ENCODE data around the gene CAPN14. TPM values are rescaled to one million over a fixed set of nuclear protein-coding genes. Genes with fewer than 3 reads are reported as not detected.

Gene CAPN14
- total RNA-seq, 1 experiment from 2014 or later: 0.13 TPM

DNA sequence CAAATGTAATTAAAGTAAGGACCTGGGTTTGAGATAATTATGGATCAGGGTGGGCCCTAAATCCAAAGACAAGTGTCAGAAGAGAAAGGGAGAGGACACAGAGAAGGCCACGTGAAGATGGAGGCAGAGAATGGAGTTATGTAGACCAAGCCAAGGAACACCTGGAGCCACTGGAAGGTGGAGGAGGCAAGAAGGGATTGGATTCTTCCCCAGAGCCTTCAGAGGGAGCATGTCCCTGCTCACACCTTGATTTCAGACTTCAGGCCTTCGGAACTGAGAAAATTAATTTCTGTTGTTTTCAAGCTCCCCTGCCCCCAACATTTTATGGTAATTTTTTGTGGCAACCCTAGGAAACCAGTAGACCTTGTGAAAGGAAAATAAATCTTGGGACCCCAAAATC lies 19.6 kb downstream of the CAPN14 start:
- POLR2A ChIA-PET (ENCODE audit: low non-redundant PET): no interaction called here
- CTCF ChIA-PET: no interaction called here
- Histone ChIP-seq H3K36me3 (ENCODE audit: insufficient read depth, low read length, poor library complexity, severe bottlenecking) (no peaks in the 10 kb centered on the region), H3K27me3 (replicated peaks; ENCODE audit: insufficient read depth, low read depth, low read length, poor library complexity) (no peaks in the 10 kb centered on the region), H3K4me1 (ENCODE audit: insufficient read depth, low read length, poor library complexity, severe bottlenecking) (no peaks in the 10 kb centered on the region), H3K4me3 (ENCODE audit: low read depth, low read length, poor library complexity, severe bottlenecking) (no peak overlapping the region), H3K9me3 (ENCODE audit: low read depth, low read length, poor library complexity, severe bottlenecking) (no peaks in the 10 kb centered on the region), H3K27ac (ENCODE audit: low read depth, low read length, poor library complexity, severe bottlenecking) (no peak overlapping the region)
- intact Hi-C loops (cut with micrococcal nuclease; ENCODE audit: unreplicated experiment): no loop called here
- DNase-seq (ENCODE audit: low spot score): no peak
- BruUV-seq (replicated peaks): no TSS peak
- TF ChIP-seq, protein P1, sequence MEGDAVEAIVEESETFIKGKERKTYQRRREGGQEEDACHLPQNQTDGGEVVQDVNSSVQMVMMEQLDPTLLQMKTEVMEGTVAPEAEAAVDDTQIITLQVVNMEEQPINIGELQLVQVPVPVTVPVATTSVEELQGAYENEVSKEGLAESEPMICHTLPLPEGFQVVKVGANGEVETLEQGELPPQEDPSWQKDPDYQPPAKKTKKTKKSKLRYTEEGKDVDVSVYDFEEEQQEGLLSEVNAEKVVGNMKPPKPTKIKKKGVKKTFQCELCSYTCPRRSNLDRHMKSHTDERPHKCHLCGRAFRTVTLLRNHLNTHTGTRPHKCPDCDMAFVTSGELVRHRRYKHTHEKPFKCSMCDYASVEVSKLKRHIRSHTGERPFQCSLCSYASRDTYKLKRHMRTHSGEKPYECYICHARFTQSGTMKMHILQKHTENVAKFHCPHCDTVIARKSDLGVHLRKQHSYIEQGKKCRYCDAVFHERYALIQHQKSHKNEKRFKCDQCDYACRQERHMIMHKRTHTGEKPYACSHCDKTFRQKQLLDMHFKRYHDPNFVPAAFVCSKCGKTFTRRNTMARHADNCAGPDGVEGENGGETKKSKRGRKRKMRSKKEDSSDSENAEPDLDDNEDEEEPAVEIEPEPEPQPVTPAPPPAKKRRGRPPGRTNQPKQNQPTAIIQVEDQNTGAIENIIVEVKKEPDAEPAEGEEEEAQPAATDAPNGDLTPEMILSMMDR (conservative IDR thresholded peaks at IDR 0.05; ENCODE audit: low read depth, low read length): no peak
- TF ChIP-seq EZH2 (IDR thresholded peaks at IDR 0.05; ENCODE audit: borderline replicate concordance, low read depth, low read length, poor library complexity, severe bottlenecking): no peak

DNA sequence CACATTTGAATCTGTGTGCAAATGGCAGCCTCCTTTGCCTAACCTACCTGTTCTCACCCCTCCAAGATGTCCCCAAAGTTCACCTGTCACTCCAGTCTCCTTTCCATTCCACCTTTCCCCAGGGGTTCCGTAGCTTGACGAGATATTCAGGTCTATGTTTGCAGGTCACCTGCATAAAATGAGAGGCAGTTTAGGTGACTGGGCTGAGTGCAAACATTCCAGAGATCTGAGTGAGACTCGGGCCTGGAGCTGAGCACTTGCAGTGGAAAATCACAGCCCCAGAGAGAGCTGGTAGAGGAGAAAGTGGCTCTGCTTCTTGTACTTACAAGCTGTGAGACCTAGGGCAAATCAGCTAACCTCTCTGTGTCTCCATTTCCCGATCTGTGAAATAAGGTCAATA lies 20.1 kb downstream of the CAPN14 start:
- POLR2A ChIA-PET (ENCODE audit: low non-redundant PET): no interaction called here

DNA sequence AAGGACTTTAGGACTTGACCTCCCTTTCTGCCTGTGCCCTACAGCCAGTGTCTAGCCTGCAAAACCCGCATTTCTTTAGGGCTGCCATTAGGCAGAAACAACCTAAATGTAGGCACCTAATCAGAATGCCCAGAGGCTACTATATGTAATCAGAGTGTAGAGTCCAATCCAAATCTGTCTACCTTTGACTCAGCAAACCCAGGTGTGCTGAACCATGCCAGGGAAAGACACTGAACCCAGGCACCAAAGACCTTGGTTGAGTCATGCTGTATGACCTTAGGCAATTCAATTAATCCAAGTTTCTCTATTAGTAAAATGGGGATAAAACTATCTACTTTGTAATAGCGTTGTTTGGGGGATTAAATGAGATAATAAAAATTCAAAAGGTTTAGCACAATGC lies 20.7 kb downstream of the CAPN14 start:
- no peaks in the 10 kb centered on the region for H3K4me1 ChIP-seq (ENCODE audit: insufficient read depth, low read length, poor library complexity, severe bottlenecking)
- no peak for DNase-seq (ENCODE audit: low spot score)
- ChIA-PET POLR2A (ENCODE audit: low non-redundant PET) (no interaction called here), CTCF (no interaction called here)
- no peaks in the 10 kb centered on the region for H3K9me3 ChIP-seq (ENCODE audit: low read depth, low read length, poor library complexity, severe bottlenecking)
- no peaks in the 10 kb centered on the region for H3K36me3 ChIP-seq (ENCODE audit: insufficient read depth, low read length, poor library complexity, severe bottlenecking)
- BruUV-seq (replicated peaks): no TSS peak
- intact Hi-C loops (cut with micrococcal nuclease; ENCODE audit: unreplicated experiment): no loop called here
- H3K27me3 ChIP-seq (replicated peaks; ENCODE audit: insufficient read depth, low read depth, low read length, poor library complexity): no peaks in the 10 kb centered on the region
- TF ChIP-seq, protein P1 (conservative IDR thresholded peaks at IDR 0.05; ENCODE audit: low read depth, low read length): no peak
- TF ChIP-seq EZH2 (IDR thresholded peaks at IDR 0.05; ENCODE audit: borderline replicate concordance, low read depth, low read length, poor library complexity, severe bottlenecking): no peak
- no peak overlapping the region for H3K27ac ChIP-seq (ENCODE audit: low read depth, low read length, poor library complexity, severe bottlenecking)
- H3K4me3 ChIP-seq (ENCODE audit: low read depth, low read length, poor library complexity, severe bottlenecking): no peak overlapping the region

More for the DNA sequence above, 20.1 kb downstream of the CAPN14 start:
- H3K27me3 ChIP-seq (replicated peaks; ENCODE audit: insufficient read depth, low read depth, low read length, poor library complexity): no peaks in the 10 kb centered on the region
- no peak for TF ChIP-seq EZH2 (IDR thresholded peaks at IDR 0.05; ENCODE audit: borderline replicate concordance, low read depth, low read length, poor library complexity, severe bottlenecking)
- TF ChIP-seq, protein P1 (conservative IDR thresholded peaks at IDR 0.05; ENCODE audit: low read depth, low read length): no peak
- intact Hi-C loops (cut with micrococcal nuclease; ENCODE audit: unreplicated experiment): no loop called here
- no TSS peak for BruUV-seq (replicated peaks)
- CTCF ChIA-PET: no interaction called here
- H3K9me3 ChIP-seq (ENCODE audit: low read depth, low read length, poor library complexity, severe bottlenecking): no peaks in the 10 kb centered on the region
- DNase-seq (ENCODE audit: low spot score): no peak
- no peak overlapping the region for H3K27ac ChIP-seq (ENCODE audit: low read depth, low read length, poor library complexity, severe bottlenecking)
- no peaks in the 10 kb centered on the region for H3K36me3 ChIP-seq (ENCODE audit: insufficient read depth, low read length, poor library complexity, severe bottlenecking)
- no peaks in the 10 kb centered on the region for H3K4me1 ChIP-seq (ENCODE audit: insufficient read depth, low read length, poor library complexity, severe bottlenecking)
- H3K4me3 ChIP-seq (ENCODE audit: low read depth, low read length, poor library complexity, severe bottlenecking): no peak overlapping the region
